ENCODE results near the gene NF1.
"Not testable (repeated sequence)": the region's sequence is repeated elsewhere in the genome, so short reads cannot be mapped to it uniquely, and the experiment has no call there.

Gene NF1

DNA sequence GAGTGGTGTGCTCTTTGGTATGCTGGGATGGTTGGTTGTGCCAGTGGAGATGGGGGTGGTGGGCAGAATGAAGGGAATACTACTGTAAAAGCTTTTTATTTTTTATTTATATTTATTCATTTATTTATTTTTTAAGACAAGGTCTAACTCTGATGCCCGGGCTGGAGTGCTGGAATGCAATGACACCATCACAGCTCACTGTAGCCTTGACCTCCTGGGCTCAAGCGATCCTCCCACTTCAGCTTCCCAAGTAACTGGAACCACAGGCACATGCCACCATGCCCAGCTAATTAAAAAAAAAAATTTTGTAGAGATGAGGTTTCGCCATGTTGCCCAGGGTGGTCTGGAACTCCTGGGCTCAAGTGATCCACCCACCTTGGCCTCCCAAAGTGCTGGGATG, 4.1 kb upstream of the NF1 start:
- DNase-seq, result not testable (repeated sequence)

DNA sequence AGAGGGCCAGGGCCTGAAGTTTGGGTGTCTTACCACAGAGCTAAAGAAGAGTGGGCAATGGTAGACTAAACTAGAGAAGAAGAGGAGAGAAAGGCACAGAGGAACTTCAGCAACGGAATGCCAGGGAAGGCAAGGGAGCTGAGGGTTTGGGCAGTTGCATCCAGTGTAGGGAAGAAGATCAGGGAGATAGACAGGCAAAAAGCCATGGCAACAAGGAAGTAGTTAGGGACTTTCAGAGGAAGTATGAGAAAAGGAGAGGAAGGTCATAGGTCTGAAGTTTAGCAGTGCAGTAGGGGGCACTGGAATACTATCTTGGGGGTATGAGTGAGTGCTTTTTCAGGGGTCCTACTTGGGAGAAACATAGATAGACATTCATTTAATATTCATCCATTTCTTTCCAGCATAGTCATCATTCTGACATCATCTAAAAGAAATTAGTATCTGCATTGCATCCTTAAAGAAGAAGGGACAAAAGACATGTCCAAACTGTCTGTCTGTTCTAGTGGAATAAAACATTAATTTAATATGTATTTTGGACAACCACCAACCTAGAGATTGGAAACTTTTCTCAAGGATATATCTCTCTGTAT, 2.2 kb upstream of the NF1 start:
- no peak for DNase-seq

DNA sequence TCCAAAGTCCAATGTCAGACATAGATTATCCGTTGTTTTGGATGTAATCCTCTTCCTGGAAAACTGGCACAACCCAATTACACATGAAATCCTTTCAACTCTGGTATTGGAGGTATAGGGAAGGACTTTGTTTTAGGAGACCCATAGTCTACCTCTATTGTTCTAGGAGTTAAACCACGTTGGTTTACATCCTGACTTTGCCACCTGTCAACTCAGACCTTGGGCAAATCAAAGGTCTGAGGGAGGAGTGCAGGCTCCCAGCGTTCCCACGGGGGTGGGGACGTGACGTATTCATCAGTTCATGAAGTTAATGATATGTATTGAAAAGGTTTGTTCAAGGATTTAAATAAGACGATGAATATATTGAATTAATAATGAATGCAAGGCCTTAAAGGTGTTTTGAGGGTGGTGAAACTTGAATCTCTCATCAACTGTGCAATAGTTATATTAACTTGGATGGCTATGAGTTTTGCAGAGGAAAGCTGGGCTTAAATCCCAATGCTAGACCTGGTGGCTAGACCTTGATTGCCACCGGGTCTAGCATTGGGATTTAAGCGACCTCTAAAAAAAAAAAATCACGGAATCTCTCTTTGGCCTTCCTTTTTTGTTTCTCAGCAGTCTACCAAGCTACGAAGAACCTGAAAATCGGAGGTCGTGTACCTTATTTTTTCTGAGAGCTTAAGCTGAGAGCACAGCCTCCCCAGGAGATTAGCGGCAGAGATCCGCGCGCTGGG, 744 bp upstream of the NF1 start:
- peak; percentile 71 for DNase-seq

DNA sequence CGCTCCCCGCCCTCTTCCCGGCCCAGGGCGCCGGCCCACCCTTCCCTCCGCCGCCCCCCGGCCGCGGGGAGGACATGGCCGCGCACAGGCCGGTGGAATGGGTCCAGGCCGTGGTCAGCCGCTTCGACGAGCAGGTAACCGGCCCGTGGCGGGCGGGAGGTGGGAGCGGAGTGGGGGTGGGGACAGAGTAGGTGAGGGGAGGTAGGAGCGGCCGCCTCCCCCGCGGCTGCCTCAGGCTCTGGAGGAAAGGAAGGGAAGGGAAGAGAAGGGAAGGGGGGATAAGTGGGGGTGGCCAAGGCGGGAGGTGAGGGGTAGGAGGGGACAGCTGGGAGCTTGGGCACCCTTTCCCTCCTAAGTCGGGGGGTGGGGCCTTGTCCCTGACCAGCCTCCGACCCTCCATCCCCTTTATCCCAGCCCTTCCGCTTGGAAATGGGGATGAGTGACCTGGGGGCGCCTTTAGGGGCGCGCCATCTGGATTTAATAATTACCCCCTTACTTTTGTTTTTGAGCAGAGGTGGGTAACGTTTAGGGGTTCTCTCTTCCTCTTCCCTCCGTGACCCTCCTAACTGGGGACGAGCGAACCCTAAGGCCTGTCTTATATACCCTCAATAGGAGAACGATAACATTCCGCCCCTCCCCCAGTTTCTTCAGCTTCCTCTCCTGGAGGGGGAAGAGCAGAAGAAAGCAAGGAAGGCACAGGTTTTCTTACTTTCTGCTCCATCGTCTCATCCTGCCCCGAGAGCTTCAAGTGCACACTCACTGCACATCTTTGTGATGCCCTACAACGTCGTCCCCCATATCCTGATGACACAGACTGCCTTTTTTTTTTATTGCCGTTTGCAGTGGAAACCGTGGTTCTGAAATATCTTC, 694 bp downstream of the NF1 start:
- DNase-seq, result peak; percentile 88

DNA sequence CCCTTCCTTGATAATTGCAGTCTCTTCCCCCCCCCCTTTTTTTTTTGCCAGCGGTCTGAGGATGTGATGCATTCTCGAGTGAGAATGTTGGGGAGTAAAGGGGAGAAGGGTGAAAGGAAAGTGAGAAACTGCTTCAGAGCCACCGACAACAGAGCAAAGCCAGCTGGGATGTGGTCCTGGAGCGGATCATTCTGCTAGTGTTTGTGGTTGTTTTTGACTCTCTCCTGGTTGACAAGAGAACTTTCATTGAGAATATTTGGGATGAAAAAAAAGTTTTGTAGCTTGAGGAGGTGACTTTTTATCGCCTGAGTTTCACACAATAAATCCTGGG, 1.3 kb downstream of the NF1 start:
- DNase-seq, result no peak

DNA sequence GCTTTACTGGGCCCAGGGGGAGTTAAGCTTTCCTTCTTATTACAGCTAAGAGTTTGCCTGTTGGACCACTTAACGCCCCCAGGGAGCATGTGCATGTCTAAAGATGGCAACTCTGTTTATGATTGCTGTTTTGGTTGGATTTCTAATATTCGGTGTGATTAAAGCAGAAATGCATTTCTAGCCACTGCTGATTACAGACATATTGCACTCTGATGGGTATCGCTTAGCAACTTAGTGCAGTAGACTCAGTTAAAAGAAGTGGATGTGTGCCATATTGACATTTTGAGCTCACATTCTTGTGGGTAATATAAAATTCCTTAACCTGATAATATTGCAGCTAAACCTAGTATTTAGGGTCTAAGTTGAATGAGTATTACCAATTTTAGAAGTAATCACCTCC, 4.2 kb downstream of the NF1 start:
- no peak for DNase-seq

DNA sequence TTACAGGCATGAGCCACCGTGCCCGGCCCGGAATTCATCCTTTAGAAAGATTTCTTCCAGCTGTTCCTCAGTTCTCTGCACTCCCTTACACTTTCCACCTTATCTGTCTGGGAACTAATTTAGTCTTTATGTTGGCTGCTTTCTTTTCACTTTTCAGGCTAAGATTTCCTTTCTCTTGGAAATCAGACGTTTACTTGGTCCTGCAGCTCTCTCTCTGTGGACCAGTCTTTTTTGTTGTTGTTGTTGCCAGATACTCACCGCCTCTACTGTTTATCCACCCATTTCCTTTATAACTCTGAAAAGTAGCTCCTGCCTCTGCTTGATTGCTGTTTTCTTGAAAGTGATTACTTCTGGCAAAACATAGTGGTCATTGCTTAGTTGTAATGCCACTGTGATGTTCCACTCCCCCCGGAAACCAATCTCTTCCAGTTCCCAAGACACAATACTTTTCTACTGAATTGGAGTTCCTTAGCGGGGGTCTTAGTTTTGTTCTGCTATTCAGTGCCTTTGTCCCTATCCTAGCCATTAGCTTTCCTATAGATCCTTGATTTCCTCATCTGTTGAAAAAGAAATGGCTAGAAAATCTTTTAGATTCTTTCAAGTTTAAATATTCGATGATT, 6.2 kb downstream of the NF1 start:
- DNase-seq, result no peak

DNA sequence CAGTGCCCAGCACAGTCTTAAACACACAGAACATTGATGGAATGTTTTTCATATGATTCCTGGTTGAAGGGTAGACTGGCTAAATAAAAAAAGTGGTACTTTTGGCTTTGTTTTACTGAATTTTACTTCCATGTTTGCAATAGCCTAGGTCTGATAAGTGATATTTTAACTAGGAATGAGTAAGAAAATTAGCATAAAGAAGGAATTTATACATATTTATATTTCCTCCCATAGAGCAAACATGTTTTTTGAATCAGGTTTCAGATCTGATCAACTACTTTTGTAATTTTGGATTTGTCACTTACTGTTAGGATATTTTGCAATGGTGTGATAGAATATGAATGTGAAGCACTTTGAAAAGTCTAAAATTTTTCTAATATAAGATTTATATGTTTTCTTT, 7.2 kb downstream of the NF1 start:
- no peak for DNase-seq

DNA sequence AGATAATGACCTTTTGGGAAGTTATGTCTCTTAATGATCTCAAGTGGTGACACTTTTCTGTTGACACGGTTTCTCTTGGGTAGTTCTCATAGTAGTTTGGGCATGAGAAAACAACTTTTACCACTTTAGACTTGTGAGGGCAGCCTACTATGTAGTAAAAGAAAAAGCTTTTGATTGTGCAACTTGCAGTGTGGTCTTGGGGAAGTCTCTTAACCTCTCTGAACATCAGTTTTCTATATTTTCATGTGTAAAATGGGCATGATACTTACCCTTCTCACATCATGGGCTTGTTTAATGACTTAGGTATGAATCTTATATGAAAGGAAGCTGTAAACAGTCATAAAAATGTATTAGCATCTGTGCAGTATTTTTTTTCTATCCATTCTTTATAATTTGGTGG, 11.2 kb downstream of the NF1 start:
- DNase-seq, result no peak

DNA sequence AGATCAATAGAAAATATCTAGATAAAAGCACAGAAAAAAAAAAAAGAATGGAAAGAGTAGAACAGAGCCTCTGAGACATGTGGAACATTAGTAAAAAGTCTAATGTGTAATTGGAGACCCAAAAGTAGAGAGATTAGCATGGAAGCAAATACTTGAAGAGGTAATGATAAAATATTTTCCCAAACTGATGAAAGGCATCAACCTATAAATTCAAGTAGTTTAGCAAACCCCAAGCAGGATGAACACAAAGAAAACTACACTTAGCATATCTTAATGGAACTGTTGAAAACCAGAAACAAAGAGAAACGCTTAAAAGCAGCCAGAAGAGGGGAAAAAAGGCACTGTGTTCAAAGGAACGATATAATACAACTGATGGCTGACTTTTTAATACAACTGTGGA, 16.4 kb downstream of the NF1 start:
- no peak for DNase-seq

DNA sequence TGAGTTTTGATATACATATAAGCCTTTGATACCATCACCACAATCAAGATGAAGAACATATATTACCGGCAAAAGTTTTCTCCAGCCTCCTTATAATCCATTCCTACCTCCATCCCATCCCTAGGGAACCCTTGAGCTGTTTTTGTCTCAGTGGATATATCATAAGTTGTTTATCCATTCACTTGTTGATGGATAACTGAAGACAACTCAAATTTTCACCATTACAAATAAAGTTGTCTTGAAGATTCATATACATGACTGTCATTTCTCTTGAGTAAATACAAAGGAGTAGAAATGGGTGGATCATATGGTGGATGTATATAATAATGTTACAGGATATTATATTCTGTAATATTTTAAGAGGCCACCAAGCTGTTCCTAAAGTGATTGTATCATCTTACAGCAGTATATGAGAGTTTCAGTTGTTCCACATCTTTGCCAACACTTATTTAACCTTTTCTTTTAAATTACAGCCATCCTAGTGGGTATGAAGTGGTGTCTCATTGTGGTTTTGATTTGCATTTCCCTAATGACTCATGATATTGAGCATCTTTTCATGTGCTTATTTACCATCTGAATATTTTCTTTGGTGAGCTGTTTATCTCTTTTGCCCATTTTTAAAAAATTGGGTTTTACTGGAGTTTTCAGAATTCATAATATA, 17.4 kb downstream of the NF1 start:
- no peak for DNase-seq

DNA sequence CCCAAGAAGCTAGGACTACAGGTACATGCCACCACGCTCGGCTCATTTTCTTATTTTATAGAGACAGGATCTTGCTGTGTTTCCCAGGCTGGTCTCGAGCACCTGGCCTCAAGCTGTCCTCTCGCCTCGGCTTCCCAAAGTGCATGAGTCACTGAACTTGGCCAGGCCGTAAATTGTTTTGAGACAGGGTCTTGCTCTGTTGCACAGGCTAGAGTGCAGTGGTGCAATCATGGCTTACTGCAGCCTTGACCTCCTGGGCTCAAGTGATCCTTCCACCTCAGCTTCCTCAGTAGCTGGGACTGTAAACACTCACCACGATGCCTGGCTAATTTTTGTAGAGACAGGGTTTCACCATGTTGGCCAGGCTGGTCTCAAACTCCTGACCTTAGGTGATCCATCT, 18.6 kb downstream of the NF1 start:
- DNase-seq, result not testable (repeated sequence)

DNA sequence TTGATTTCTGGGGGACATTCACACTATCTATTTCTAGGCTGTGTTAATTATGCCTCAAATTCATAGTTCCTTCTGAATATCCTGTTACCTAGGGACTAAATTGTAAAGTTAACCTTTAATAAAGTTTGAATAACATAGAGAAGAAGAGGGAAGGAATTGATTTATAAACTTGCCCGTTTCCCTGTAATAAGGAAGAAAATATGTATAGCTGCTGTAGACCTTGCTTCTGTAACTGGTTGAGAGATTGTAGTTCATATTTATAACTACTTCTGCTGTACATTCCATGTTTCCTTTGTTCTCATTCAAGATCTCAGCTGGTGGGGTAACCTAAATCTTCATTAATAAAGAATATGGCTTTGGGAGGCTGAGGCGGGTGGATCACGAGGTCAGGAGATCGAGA, 19.2 kb downstream of the NF1 start:
- DNase-seq, result no peak

DNA sequence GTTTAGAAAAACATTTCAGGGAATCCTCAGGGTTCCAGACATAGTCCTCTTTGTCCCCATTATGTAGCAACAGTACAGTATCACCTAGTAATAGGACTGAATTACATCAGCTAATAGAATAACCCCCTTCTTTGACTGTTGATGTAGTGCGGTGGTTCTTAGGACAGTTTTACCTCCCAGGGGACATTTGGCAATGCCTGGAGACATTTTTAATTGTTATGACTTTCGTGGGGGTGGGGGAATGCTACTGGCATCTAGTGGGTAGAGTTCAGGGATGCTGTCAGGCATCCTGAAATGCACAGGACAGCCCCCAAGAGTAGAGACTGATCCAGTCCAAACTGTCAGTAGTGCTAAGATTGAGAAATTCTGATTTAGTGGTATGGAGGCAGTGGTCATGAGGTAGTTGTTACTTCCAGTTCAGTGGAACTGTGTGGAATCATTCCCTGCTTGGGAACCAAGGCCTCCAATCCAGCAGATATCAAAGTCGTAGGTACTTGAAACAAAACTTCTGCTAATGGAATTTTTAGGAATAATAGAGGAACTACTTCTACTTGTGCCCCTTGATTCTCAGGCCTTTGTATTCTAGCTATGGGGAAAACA, 20.3 kb downstream of the NF1 start:
- no peak for DNase-seq

DNA sequence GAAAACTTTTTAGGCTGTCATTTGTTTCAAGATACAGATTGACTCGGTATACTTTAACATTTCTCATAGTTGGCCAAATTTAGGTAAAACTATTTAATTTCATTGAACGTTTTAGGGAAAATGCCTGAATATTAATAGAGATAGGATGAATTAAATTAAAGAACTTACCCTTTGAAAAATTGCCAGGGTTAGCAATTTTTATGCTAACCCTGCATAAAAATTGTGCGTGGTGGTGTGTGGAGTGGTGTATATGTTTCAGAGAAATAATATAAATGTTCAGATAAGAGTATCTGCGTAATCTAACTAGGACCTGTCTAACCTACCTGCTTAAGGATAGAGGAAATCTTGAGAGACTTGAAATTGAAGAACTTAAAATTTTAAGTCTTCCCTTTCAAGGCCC, 21.4 kb downstream of the NF1 start:
- no peak for DNase-seq

DNA sequence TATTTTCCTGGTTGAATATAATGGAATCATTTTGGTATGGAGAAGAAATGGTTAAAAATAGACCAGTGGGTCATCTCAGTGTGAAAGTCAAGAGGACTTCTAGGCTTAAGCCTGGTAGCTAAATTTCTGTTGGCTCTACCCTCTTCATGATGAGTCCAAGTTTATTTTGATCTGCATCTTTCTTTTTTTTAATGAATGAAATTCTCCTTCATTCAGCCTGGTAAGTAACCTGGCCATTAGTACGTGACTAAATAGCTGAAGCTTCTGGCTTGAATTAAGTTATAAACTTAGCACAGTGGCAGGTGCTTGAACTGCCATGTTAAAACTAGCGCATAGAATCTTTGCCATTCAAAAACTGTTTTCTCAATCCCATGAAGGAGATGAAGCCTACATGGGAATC, 28.0 kb downstream of the NF1 start:
- no peak for DNase-seq

DNA sequence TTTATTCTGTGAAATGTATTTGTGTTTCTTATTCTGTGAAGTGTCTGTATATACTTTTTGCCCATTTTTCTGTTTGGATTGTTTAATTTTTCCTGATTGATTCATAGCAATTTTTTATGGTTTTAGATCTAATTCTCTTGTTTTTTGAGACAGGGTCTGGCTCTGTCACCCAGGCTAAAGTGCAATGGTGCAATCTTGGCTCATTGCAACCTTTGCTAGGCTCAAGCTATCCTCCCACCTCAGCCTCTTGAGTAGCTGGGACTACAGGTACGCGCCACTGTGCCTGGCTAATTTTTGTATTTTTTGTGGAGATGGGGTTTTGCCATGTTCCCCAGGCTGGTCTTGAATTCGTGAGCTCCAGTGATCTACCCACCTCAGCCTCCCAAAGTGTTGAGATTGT, 31.5 kb downstream of the NF1 start:
- DNase-seq, result no peak

DNA sequence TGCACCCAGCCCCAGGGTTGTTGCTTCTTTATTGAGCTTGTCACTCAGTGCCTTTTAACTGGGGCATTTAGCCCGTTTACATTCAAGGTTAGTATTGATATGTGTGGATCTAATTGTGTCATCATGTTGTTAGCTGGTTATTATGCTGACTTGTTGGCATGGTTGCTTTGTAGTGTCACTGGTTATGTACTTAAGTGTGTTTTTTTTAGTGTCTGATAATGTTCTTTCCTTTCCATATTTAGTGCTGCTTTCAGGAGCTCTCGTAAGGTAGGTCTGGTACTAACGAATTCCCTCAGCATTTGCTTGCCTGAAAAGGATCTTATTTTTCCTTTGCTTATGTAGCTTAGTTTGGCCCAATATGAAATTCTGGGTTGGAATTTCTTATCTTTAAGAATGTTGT, 33.5 kb downstream of the NF1 start:
- DNase-seq, result no peak

DNA sequence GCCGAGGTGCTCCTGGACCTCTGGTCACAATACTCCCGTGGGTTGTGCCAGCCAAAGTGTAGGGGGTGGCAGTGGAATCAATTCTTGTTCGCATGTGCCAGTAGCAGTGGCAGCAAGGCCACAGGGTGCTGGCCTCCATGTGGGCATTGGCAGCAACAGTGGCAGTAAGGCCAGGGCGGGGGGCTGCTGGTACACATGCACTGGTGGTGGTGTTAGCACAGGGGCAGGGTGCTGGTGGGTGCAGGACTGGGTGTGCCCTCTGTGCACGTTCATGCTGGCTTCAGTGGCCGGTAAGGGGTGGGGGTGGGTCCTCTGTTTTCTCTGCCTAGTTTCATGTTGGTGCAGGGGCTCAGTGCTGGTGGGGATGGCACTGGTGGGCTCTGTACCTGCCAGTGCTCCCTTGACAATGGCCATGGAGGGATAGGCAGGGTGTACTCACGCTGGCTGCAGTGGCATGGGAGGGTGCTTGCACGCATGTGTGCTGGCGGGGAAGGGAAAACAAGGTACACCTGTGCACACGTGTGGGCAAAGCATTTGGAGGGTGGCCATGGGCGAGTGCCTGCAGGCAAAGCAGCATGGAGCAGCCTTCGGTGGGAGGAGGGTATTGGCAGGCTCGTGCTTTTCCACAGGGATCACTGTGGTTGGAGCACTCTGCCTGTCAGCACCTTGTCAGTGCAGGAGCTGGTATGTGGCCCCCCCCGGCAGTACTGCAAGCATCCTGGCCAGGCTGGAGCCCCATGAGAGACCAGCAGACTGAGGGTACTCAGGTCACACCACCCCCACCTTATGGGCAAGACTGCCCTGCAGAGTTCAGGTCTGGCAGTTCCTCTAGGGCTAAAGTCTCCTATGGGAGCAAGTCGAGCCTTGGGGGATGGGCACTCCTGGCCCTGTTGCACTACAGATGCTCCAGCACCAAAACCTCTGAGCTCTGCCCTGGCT, 35.8 kb downstream of the NF1 start:
- no peak for DNase-seq

DNA sequence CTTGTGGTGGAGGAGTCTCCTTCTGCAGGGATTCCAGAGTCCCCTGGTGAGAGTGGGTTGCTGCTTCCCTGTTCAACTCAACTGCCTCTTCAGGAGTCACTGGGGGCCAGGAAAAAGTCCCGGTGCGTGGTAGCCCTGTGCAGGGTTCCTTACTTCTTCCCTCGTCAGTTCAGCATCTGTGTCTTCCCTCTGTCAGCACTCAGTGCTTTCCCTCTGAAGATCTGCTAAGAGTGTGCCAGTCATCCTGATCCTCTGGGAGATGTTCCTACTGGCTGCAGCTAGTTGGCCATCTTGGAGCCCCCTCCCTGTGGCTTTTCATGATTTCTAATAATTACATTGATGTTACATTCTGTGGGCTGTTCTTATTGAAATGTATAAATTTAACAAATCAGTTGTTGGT, 36.5 kb downstream of the NF1 start:
- no peak for DNase-seq

DNA sequence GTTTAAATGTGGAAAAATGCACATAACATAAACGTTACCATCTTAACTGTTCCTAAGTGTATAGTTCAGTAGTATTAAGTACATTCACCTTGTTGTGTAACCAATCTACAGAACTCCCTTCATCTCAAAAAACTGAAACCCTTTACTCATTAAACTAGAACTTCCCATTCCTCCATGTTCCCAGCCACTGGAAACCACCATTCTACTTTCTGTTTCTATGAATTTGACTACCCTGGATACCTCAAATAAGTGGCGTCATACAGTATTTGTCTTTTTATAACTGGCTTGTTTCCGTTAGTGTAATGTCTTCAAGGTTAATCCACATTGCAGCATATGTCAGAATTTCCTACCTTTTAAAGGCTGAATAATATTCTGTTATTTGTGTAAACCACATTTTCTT, 38.2 kb downstream of the NF1 start:
- no peak for DNase-seq

DNA sequence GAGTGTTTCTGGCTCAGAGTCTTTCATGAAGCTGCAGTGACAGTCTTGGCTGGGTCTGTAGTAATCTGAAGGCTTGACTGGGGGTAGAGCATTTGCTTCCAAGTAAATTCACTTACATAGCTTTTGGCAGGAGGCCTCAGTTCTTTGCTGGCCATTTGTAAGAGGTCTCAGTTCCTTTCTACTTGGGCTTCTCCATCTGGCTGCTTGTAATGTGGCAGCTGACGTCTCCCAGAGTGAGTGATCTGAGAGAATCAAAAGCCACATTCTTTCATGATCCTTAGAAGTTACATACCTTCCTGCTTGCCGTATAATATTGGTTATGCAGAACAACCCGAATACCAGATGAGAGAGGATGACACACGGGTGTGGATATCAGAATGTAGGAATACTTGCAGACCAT, 39.8 kb downstream of the NF1 start:
- DNase-seq, result no peak

Data from NCI-H82 (cell line).